Measurements from ENCODE around the gene COG1. TPM values are rescaled to one million over a fixed set of nuclear protein-coding genes. Genes with fewer than 3 reads are reported as not detected.

Gene COG1
- polyA plus RNA-seq, 1 of the 3 experiments (the other 2 are of a cell fraction) = 52.8 TPM

GRCh38 chr17:73160980-73161630 lies 31.8 kb upstream of the COG1 start (continued):
- TF ChIP-seq, protein P1, sequence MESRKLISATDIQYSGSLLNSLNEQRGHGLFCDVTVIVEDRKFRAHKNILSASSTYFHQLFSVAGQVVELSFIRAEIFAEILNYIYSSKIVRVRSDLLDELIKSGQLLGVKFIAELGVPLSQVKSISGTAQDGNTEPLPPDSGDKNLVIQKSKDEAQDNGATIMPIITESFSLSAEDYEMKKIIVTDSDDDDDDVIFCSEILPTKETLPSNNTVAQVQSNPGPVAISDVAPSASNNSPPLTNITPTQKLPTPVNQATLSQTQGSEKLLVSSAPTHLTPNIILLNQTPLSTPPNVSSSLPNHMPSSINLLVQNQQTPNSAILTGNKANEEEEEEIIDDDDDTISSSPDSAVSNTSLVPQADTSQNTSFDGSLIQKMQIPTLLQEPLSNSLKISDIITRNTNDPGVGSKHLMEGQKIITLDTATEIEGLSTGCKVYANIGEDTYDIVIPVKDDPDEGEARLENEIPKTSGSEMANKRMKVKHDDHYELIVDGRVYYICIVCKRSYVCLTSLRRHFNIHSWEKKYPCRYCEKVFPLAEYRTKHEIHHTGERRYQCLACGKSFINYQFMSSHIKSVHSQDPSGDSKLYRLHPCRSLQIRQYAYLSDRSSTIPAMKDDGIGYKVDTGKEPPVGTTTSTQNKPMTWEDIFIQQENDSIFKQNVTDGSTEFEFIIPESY (IDR thresholded peaks at IDR 0.05; ENCODE audit: borderline replicate concordance, low read depth) = no peak
- no peak for TF ChIP-seq MXI1 (IDR thresholded peaks at IDR 0.05; ENCODE audit: low read depth, low read length)
- no peak for TF ChIP-seq FOSL2 (IDR thresholded peaks at IDR 0.05; ENCODE audit: borderline replicate concordance, low read depth)
- TF ChIP-seq TAF1 (IDR thresholded peaks at IDR 0.05; ENCODE audit: borderline replicate concordance, low read depth, low read length) = no peak

DNA sequence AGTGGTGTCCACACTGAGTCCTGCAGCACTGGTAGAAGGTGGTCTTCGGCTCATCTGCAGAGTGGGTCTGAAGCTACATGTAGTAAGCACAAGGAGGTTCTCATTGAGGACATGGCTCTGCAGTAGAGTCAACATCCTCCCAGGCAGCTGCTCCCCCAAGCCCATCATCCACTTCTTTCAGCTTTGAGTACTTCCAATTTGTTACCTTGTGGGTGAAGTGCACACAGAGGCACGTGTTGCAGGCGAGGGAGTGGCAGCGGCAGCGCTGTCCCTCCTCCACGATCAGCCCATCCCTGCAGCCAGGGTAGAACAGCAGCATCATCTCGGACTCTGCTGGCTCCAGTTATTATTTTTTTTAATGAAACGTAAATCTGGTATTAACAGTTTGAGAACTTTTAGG lies 29.8 kb upstream of the COG1 start:
- TF ChIP-seq SMC3 (IDR thresholded peaks at IDR 0.05; ENCODE audit: low read depth, low read length) (no peak), NFIC (IDR thresholded peaks at IDR 0.05; ENCODE audit: borderline replicate concordance) (no peak), TCF12 (IDR thresholded peaks at IDR 0.05) (no peak), FOSL2 (IDR thresholded peaks at IDR 0.05; ENCODE audit: borderline replicate concordance, low read depth) (no peak), ELF1 (IDR thresholded peaks at IDR 0.05) (no peak), RFX5 (IDR thresholded peaks at IDR 0.05; ENCODE audit: low read length) (no peak), USF1 (IDR thresholded peaks at IDR 0.05; ENCODE audit: borderline replicate concordance, low read depth) (no peak), TAF1 (IDR thresholded peaks at IDR 0.05; ENCODE audit: borderline replicate concordance, low read depth, low read length) (no peak), NRF1 (IDR thresholded peaks at IDR 0.05; ENCODE audit: low read depth, low read length) (no peak)
- no peak overlapping the region for H3K9ac ChIP-seq
- H3K36me3 ChIP-seq (replicated peaks in 1 of 2; ENCODE audit: control insufficient read depth in 1 of 2, insufficient read depth in 2 of 2, low read length in 1 of 2) = no peaks in the 10 kb centered on the region
- H4K20me1 ChIP-seq (ENCODE audit: insufficient read depth) = no peaks in the 10 kb centered on the region
- no peak for DNase-seq
- H3K9me2 ChIP-seq = no peaks in the 10 kb centered on the region
- no peak overlapping the region for H3K4me2 ChIP-seq
- H3K4me1 ChIP-seq (ENCODE audit: control insufficient read depth in 1 of 2, insufficient read depth in 2 of 2, low read depth in 1 of 2, low read length in 1 of 2) = peaks cover 0 to 22% of the 10 kb centered on the region in 2 experiments; a peak in 1 of 4 replicates
- peaks cover 34% of the 10 kb centered on the region for H3K27me3 ChIP-seq (ENCODE audit: insufficient read depth)
- no peaks in the 10 kb centered on the region for H3K79me2 ChIP-seq (ENCODE audit: insufficient read depth)
- CTCF ChIA-PET = interaction anchor here (1.8 to 14.6 kb wide), 6 partner anchors 11 to 606 kb away, joined by 4 to 146 read pairs (median 18); partner anchors contain the start of gene COG1
- H3K4me3 ChIP-seq (ENCODE audit: low read depth in 2 of 2, low read length in 1 of 2) = no peak overlapping the region
- no peak overlapping the region for H3K27ac ChIP-seq (ENCODE audit: low read depth in 2 of 2, low read length in 1 of 2)
- H3K9me3 ChIP-seq = no peaks in the 10 kb centered on the region
- POLR2A ChIA-PET = interaction anchor here (1.4 kb wide), 1 partner anchor 29 kb away, joined by 7 read pairs; the partner anchor contains the start of gene COG1
- H3F3A ChIP-seq (replicated peaks; ENCODE audit: insufficient read depth) = no peaks in the 10 kb centered on the region
- H2AFZ ChIP-seq (ENCODE audit: low read depth) = no peak overlapping the region
- WGBS (ENCODE audit: low lambda C conversion rate) = 76% methylated on average over 8 of the region's 8 CpGs
